Measurements from ENCODE around the gene TNFRSF1B. TPM values are rescaled to one million over a fixed set of nuclear protein-coding genes. Genes with fewer than 3 reads are reported as not detected.

TNFRSF1B gene
- total RNA-seq, 1 experiment from 2014 or later: 1.4 TPM

Other genes starting within 250 kb of the TNFRSF1B start
- 85.2 and 102 TPM in 2 replicates for gene KIAA2013, start 240.6 kb upstream of the TNFRSF1B start, total RNA-seq (2014; rRNA removed; shearing (Covaris generic))
- 229 and 382 TPM in 2 replicates for gene PLOD1, start 232.3 kb upstream of the TNFRSF1B start, total RNA-seq (2014; rRNA removed; shearing (Covaris generic))
- gene MFN2, start 186.5 kb upstream of the TNFRSF1B start, total RNA-seq (2014; rRNA removed; shearing (Covaris generic)): 53.6 and 54.8 TPM in 2 replicates
- 34.5 and 43.1 TPM in 2 replicates for gene MIIP, start 147.5 kb upstream of the TNFRSF1B start, total RNA-seq (2014; rRNA removed; shearing (Covaris generic))
- gene TNFRSF8, start 103.7 kb upstream of the TNFRSF1B start, total RNA-seq (2014; rRNA removed; shearing (Covaris generic)): not detected in 2 replicates
- gene VPS13D, start 63.0 kb downstream of the TNFRSF1B start, total RNA-seq (2014; rRNA removed; shearing (Covaris generic)): 7.3 and 12.9 TPM in 2 replicates